CMK (cell line): ENCODE measurements around the gene TSFM.
"Not testable (repeated sequence)": the region's sequence is repeated elsewhere in the genome, so short reads cannot be mapped to it uniquely, and the experiment has no call there.

Experiments used
- DNase-seq: peaks from one replicate; pipeline ENCODE4 v3.0.0-alpha.2; 2010; ENCODE audit warnings: low read depth

Gene TSFM

DNA sequence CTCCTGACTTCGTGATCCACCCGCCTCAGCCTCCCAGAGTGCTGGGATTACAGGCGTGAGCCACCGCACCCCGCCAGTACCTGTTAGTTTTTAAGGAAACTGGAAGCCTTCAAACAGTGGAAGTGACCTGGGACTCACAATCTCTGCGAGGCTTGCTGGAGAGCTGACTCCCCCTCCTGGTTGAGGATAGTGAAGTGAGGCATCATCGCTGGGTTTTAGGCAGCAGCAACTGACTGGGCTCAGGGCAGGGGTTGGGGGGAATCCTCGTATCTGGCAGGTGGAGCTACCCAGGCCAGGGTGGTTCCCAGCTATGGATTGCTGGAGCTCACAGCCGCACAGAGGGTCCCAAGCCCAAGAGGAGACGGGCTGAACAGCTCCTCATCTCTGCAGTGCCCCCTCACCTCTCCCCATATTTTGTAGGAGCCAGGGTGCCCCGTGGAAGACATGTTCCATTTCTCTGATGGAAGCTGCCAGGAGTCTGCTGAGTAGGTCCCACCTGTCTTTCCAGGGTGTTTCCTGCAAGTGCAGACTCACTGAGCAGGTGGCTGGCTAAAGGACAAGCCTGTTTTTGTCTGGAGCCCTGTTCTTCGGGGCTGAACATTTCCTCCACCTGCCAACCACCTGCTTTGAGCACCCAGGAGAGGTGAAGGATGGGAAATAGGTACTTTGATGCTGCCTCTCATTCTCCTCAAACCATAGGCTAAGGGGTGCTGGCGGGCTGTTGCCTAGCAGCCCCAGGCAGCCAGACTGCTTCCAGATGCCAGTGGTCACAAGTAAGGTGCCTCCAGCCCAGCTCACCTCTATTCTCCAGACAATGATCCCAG, 32.8 kb downstream of the TSFM start:
- DNase-seq = no peak

DNA sequence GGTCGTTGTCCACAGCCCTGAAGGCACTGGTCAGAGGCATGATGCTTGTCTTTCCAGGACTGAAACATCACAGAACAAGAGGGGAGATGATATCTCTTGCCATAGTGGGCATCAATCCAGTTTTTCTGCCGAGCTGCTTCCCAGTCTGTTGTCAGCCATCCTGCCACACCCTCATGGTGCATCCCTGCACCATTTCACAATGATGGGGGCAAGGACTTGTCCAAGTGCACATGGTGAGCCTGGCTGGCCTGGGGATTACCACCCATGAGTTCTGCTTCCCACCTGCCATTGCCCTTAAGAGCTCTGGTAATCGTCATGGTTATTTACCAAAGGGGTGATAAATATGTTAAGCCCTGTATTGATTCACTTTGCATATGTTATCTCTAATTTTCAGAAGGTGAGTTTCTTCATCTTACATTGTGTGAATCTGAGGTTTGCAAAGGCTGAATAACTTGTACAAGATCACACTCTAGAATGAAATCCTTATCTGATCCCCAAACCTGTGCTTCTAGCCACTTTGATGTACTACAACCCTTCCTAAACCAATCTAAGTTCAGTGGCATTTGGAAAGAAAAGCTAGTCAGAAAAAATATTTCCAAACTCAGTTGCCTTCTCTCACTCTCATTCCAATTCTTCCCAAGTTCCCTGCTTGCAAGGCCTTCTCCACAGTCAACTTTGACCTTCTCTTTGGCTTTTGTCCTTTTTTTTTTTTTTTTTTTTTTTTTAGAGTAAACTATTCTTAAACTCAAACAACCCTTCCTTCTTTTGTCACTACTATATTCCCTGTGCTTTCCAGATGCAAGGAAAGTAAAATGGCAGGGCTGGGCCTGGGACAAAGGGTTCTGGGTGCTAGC, 33.6 kb downstream of the TSFM start:
- DNase-seq = no peak

- DNase-seq = peak; percentile 67
Observed at GRCh38 chr12:57816855-57817151, 34.2 kb downstream of the TSFM start.

DNA sequence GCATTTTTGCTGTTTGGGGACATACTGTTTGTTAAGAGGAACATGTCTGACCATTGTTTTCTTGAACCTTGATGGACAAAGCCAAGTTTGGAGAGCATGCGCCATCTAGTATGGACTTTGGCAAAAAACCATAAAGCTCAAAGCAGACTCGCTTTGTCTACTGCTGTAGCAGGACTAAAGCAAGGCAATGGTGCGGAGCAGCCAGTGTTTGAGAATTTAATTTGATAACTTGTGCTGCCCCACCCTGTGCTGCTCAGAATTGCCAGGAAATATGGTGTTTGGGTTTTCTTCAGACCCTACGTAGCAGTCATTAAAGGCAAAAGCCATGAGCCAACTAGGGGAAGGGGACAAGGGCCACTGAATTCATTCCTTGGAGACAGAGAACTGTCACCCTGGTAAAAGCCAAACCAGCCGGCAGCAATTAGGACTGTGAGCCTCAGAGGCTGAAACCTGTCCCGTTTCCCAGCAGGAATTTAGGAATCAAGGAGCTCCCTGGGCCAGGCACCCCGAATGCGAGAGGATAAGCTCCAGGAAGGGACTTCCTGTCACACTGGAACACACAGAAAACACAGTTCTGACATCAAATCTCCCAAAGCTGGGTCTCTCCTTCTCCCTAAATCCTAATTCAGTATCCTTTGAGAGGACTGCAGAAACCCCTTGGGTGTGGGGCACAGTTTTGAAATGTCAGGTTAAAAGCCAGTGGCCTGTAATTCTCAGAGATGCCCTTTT, 34.8 kb downstream of the TSFM start:
- DNase-seq = no peak

DNA sequence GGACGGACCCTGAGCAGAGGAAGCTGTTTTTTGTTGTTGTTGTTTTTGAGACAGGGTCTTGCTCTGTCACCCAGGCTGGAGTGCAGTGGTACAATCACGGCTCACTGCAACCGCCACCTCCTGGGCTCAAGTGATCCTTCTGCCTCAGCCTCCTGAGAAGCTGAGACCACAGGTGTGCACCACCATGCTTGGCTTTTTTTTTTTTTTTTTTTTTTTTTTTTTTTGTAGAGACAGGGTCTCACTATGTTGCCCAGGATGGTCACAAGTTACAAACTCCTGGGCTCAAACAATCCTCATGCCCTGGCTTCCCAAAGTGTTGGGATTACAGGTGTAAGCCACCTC, 35.4 kb downstream of the TSFM start:
- DNase-seq = not testable (repeated sequence)

- not testable (repeated sequence) for DNase-seq
Observed at GRCh38 chr12:57820119-57820518, 37.5 kb downstream of the TSFM start.

- DNase-seq = not testable (repeated sequence)
Observed at GRCh38 chr12:57821015-57821414, 38.4 kb downstream of the TSFM start.

DNA sequence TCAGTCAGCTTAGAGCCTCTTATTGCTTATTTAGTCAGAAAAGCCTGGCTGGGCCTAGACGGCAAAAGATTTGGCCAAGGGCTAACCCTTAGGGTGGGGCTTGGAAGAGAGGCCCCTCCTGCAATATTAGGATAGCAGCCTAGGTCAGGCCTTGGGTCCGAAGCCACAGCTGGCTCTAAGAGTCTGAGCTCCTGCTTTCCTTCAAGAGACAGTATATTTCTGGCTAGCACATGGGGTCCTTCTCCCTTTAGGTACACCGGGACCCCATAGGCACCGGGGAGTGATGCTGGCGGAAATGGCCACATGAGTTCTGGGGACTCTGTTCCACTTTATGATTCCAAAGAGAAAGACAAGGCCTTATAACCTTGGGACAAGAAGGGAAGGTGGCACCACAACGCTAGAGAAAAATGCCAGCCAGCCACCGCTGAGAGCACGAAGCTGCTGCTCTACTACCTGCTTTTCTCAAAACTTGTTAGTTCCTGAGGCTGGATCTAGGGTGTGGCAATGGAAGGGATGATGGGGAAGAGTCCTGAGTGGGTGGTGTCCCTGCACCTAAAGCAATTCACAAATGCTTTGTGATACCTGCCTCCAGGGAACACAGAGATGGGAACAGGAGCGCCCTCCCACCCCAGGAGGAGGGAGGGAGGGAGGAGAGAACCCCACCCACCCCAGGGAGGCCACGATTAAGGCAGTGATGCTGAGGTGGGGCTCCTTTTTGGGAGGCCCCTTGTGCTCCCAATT, 39.1 kb downstream of the TSFM start:
- no peak for DNase-seq

- no peak for DNase-seq
Observed at GRCh38 chr12:57822392-57823130, 40.0 kb downstream of the TSFM start.

DNA sequence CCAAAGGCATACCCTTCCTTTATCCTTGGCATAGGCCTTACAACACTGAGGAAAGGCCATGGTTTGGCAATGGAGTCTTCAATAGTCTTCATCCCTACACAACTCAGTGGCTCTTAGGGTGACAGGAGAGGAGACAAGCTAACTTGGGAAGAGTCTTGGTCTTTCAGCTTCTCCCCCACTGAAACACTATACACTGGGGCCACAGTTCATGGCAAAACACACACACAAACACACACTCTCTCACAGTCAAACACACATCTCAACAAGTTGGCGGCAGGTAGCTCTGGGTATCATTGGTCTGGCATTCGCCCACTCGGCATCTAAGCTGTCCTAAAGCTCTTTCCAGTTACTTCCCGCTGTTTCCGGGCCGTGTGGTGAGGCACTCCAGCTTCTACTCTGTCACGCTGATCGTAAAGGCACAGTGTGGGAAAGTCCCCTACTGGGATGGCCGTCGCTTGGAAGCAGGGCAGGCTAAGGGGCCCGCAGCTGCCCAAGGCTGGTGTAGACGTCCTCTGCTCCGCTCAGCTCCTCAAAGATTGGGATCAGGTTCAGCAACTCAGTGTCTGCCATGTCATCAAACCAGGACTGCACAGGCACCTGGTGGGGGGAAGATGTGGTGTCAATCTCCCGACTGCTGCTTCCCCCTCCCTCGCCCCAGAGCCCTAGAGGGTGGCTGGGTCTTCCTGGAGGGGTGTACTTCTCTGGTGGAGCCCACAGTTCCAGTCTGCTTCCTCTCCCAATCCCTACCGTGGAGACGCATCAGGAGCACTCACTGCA, 40.7 kb downstream of the TSFM start:
- DNase-seq = no peak

DNA sequence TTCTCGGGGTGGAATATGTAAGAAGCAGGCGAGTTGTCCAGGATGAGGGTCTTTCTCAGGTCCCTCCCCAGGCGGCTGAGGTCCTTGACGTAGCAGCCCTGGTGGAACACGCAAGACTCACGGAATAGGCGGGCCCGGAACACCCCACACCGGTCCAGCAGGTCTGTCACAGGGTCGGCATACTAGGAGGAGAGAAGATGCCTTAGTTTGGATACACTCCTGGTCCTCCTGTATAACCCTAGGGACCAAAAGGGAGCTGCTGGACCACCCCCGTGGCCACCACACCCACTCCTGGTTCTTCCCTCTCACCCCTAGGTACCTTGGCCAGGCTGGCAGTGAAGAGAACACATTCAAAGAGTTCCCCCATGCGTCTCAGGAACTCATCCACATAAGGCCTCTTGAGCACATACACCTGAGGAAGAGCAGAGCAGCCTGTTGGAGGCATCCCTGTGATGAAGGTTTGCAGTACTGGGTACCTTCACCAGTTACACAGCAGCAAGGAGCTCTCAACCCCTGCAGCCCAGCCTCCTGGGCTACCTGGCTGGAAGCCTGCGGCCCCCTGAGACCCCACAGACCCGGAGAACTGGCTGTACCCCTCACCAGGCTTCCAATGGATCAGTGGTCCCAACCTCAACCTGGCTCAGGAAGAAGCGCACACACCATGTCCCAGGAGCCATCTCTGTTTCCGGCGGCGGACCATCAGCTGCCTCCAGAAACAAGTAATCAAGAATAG, 41.5 kb downstream of the TSFM start:
- DNase-seq = no peak

GRCh38 chr12:57825451-57825850, 42.9 kb downstream of the TSFM start:
- no peak for DNase-seq

GRCh38 chr12:57826400-57826799, 43.8 kb downstream of the TSFM start:
- DNase-seq = no peak

DNA sequence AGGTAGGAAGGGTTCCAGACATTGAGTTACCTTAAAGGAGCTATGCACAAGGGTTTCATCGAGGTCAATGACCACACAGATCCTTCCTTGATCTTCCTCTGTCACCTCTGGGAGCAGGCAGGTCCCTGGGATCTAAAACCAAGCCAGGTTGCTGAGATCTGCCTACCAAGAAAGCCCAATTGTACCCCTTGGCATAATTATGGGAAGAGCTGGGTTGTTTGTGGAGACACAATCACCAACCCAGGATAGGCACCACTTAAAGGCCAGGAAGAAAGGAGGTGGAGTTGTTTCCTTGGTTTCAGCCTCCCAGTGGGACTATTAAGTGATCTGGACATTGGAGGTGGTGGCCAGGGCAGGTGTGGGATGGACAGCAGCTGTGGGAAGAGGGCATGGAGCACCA, 44.4 kb downstream of the TSFM start:
- DNase-seq = no peak

- no peak for DNase-seq
Observed at GRCh38 chr12:57829025-57829777, 46.6 kb downstream of the TSFM start.

DNA sequence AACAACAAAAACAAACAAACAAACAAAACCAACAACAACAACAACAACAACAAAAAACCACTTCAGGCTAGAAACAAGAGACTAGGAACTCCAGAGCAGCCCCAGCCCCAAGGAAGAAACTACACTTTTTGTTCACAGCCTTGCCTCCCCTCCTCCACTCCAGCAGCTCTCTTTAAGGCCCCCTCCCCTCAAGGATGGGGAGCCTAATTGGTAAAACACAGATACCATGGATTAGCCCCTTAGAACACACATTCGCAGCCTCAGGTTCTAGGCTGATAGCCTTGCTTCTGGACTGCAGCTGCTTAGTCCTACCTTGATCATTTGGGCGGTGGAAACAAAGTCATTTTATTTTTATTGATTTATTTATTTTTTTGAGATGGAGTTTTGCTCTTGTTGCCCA, 47.8 kb downstream of the TSFM start:
- no peak for DNase-seq

GRCh38 chr12:57832966-57833365, 50.4 kb downstream of the TSFM start:
- DNase-seq = no peak

DNA sequence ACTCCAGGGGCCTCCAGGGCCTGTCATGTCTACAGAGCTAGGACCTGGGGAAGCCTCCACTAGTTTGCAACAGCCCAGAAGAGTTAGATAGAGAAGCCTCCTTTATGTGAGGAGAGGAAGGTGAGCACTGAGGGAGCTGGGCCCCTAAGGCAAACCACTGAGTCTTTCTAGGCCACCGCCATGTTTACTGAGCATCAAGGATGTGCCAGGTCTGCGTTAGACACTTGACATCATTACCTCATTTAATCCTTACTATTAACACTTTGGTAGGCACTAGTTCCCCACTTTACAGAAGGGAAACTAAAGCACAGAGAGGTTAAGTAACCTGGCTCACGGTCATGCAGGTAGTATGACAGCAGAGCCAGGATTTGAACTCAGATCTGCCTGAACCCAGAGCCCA, 51.1 kb downstream of the TSFM start:
- no peak for DNase-seq
